Smooth muscle cell (in vitro differentiated cells): ENCODE measurements around the gene EMSY. TPM values are rescaled to one million over a fixed set of nuclear protein-coding genes. Genes with fewer than 3 reads are reported as not detected.

Source experiments
- DNase-seq: peaks from one replicate; lab custom pipeline; 2025; ENCODE audit not compliant: unreplicated experiment; lab: John Stamatoyannopoulos, UW
- H2AFZ ChIP-seq: fragments of 200-600 bp; sonication (generic); 2 replicates; pipeline ENCODE4 v1.6.0; 2016; ENCODE audit warnings: antibody characterized with exemption, low read depth, mild to moderate bottlenecking
- H3F3A ChIP-seq: fragments of 200-600 bp; sonication (generic); 2 replicates; pipeline ENCODE4 v1.6.0; 2017; ENCODE audit warnings: antibody characterized with exemption, low read depth
- H3K27ac ChIP-seq: fragments of 200-600 bp; sonication (generic); 2 replicates; pipeline ENCODE4 v1.5.1; 2016; ENCODE audit warnings: low read depth, mild to moderate bottlenecking
- H3K27me3 ChIP-seq: fragments of 200-600 bp; sonication (generic); 2 replicates; pipeline ENCODE4 v1.6.1; 2016; ENCODE audit warnings: low read depth, mild to moderate bottlenecking
- H3K36me3 ChIP-seq: fragments of 200-600 bp; sonication (generic); 2 replicates; pipeline ENCODE4 v1.5.1; 2016; ENCODE audit warnings: low read depth
- H3K4me1 ChIP-seq: fragments of 200-600 bp; sonication (generic); 2 replicates; pipeline ENCODE4 v1.5.1; 2016; ENCODE audit warnings: low read depth
- H3K4me2 ChIP-seq: fragments of 200-600 bp; sonication (generic); 2 replicates; pipeline ENCODE4 v1.6.0; 2016; ENCODE audit warnings: mild to moderate bottlenecking
- H3K4me3 ChIP-seq: fragments of 200-600 bp; sonication (generic); 2 replicates; pipeline ENCODE4 v1.5.1; 2016; ENCODE audit warnings: mild to moderate bottlenecking
- H3K79me2 ChIP-seq: fragments of 200-600 bp; sonication (generic); 2 replicates; pipeline ENCODE4 v1.6.0; 2016; ENCODE audit warnings: low read depth, mild to moderate bottlenecking
- H3K9ac ChIP-seq: fragments of 200-600 bp; sonication (generic); 2 replicates; pipeline ENCODE4 v1.6.0; 2016; ENCODE audit warnings: low read depth
- H3K9me3 ChIP-seq: fragments of 200-600 bp; sonication (generic); replicated peaks from 2 replicates; pipeline ENCODE4 v1.5.1; 2016; ENCODE audit warnings: low read depth
- H4K20me1 ChIP-seq: fragments of 200-600 bp; sonication (generic); 2 replicates; pipeline ENCODE4 v1.6.0; 2016; ENCODE audit warnings: low read depth
- WGBS: methylation state at CpG from one replicate; pipeline ENCODE4 v1.1.7; 2016; ENCODE audit warnings: low lambda C conversion rate; 5-methylcytosine and 5-hydroxymethylcytosine counted together
- polyA plus RNA-seq: library from polyadenylated mRNA; unstranded; fragments of >200 nt; fragmentation: Nextera tagmentation; extraction: Ambion mirVana; gene quantifications from 2 replicates; pipeline ENCODE4 v1.2.1, GENCODE V29; 2016
- total RNA-seq: library from RNA; depleted of rRNA; stranded (reverse); fragments of >200 nt; gene quantifications from 2 replicates; pipeline ENCODE4 v1.2.3, GENCODE V29; 2014
- TF ChIP-seq, protein P1 (sequence below): fragments of 200-600 bp; sonication (generic); IDR thresholded peaks from 2 replicates; pipeline ENCODE4 v1.5.1; 2017; ENCODE audit warnings: borderline replicate concordance, mild to moderate bottlenecking, antibody characterized with exemption; ENCODE audit not compliant: insufficient read depth, poor library complexity, severe bottlenecking

Gene EMSY
- total and polyA plus RNA-seq, 2 experiments from 2014 or later, result 14.5 to 26.0 TPM

DNA sequence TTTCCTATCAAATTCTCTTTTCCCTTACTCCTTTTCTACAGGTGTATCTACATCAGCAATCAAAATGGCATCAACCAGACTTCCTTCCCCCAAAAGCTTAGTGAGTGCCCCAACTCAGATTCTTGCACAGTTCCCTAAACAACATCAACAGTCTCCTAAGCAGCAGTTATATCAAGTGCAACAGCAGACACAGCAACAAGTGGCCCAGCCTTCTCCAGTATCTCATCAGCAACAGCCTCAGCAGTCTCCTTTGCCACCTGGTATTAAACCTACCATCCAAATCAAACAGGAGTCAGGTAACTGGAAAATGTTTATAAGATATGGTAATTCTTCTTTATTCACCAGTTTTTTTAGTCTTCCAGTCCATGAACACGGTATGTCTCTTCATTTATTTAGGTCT, 51.4 kb downstream of the EMSY start:
- Histone ChIP-seq H4K20me1 (peaks cover 4% of the 10 kb centered on the region), H3K36me3 (peaks cover 16% of the 10 kb centered on the region), H3K27ac (no peak overlapping the region), H3K79me2 (peaks cover 11% of the 10 kb centered on the region), H3K9me3 (peaks cover 6% of the 10 kb centered on the region), H3K4me1 (no peaks in the 10 kb centered on the region), H2AFZ (no peak overlapping the region), H3K27me3 (no peaks in the 10 kb centered on the region), H3F3A (no peaks in the 10 kb centered on the region), H3K4me2 (no peak overlapping the region), H3K9ac (no peak overlapping the region), H3K4me3 (no peak overlapping the region)
- TF ChIP-seq, protein P1, sequence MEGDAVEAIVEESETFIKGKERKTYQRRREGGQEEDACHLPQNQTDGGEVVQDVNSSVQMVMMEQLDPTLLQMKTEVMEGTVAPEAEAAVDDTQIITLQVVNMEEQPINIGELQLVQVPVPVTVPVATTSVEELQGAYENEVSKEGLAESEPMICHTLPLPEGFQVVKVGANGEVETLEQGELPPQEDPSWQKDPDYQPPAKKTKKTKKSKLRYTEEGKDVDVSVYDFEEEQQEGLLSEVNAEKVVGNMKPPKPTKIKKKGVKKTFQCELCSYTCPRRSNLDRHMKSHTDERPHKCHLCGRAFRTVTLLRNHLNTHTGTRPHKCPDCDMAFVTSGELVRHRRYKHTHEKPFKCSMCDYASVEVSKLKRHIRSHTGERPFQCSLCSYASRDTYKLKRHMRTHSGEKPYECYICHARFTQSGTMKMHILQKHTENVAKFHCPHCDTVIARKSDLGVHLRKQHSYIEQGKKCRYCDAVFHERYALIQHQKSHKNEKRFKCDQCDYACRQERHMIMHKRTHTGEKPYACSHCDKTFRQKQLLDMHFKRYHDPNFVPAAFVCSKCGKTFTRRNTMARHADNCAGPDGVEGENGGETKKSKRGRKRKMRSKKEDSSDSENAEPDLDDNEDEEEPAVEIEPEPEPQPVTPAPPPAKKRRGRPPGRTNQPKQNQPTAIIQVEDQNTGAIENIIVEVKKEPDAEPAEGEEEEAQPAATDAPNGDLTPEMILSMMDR, result no peak
- DNase-seq, result no peak
- WGBS, result 100% methylated on average over 1 of the region's 1 CpG

GRCh38 chr11:76501526-76502202, 56.8 kb downstream of the EMSY start:
- TF ChIP-seq, protein P1, result no peak
- WGBS, result 97% methylated on average over 5 of the region's 5 CpGs
- Histone ChIP-seq H3K4me3 (no peak overlapping the region), H3K36me3 (peaks cover 20% of the 10 kb centered on the region), H3K9ac (no peak overlapping the region), H3F3A (no peaks in the 10 kb centered on the region), H3K27me3 (no peaks in the 10 kb centered on the region), H3K4me2 (no peak overlapping the region), H3K9me3 (peaks cover 15% of the 10 kb centered on the region), H3K4me1 (no peaks in the 10 kb centered on the region), H4K20me1 (no peaks in the 10 kb centered on the region), H3K79me2 (peaks cover 11% of the 10 kb centered on the region), H3K27ac (no peak overlapping the region), H2AFZ (no peak overlapping the region)
- DNase-seq, result no peak

- DNase-seq, result no peak
- H3K9me3 ChIP-seq, result peaks cover 2% of the 10 kb centered on the region
- no peak overlapping the region for H2AFZ ChIP-seq
- 99% methylated on average over 2 of the region's 2 CpGs for WGBS
- no peaks in the 10 kb centered on the region for H3F3A ChIP-seq
- no peak overlapping the region for H3K4me3 ChIP-seq
- peaks cover 4% of the 10 kb centered on the region for H3K4me1 ChIP-seq
- no peak overlapping the region for H3K9ac ChIP-seq
- H4K20me1 ChIP-seq, result no peaks in the 10 kb centered on the region
- TF ChIP-seq, protein P1, result no peak
- peaks cover 2% of the 10 kb centered on the region for H3K36me3 ChIP-seq
- no peak overlapping the region for H3K27ac ChIP-seq
- H3K79me2 ChIP-seq, result no peaks in the 10 kb centered on the region
- no peak overlapping the region for H3K4me2 ChIP-seq
- H3K27me3 ChIP-seq, result no peaks in the 10 kb centered on the region
These were observed 62.0 kb downstream of the EMSY start for GRCh38 chr11:76506833-76507232.
